ENCODE data around the gene THOC6. TPM values are rescaled to one million over a fixed set of nuclear protein-coding genes. Genes with fewer than 3 reads are reported as not detected.
A peak's percentile ranks its signal among the peaks of the same experiment; 100 is the strongest.

THOC6 gene
- total and polyA plus RNA-seq, 12 donors, result 9.0 to 107 (median 18.7) TPM

DNA sequence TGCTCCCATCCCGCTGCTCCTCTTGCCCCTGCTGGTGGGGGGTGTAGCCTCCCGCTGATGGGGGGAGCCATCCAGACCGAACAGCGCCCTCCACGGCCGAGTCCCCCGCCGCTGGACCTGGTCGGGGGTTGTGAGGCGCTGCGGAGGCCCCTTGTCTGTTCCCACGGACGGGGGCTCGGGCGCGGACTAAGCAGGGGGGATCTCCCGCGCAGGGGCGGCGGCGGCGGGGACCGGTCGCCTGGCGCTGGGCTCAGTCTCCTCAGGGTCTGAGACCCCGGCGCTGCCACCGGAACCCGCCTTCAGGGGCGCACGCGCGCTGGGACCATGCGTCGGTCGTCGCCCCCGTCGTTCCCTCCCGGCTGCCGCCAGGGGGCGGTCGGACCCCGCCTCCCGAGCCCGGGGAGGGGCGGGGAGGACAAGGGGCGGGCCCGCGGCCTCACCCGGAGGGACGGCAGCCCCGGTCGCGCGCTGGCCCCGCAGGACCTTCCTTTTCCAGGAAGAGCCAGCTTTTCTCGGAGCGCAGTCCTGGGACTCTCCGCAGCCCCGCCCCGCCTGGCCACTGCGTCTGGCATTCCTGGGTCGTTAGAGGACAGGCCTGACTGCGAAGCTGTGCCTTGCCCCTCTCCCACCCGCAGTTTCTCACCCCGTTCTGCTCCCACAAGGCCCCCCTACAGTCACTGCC is 35.3 kb downstream of the THOC6 start:
- Histone ChIP-seq H3K27ac (peak overlapping the region in 4 of 5 donors; percentile 30 to 88 (median 66)), H3K36me3 (replicated peaks in 1 of 2) (no peaks in the 10 kb centered on the region), H3K9me3 (replicated peaks in 1 of 3) (no peaks in the 10 kb centered on the region), H3K4me1 (replicated peaks in 1 of 2) (peaks cover 9 to 17% of the 10 kb centered on the region in 2 donors), H3K4me3 (peak overlapping the region in 3 of 4 donors; percentile 22 to 85 (median 78)), H3K27me3 (no peaks in the 10 kb centered on the region)
- peak in 1 of 2 donors; percentile 52 for TF ChIP-seq POLR2A (IDR thresholded peaks at IDR 0.05)
- TF ChIP-seq, protein P1, sequence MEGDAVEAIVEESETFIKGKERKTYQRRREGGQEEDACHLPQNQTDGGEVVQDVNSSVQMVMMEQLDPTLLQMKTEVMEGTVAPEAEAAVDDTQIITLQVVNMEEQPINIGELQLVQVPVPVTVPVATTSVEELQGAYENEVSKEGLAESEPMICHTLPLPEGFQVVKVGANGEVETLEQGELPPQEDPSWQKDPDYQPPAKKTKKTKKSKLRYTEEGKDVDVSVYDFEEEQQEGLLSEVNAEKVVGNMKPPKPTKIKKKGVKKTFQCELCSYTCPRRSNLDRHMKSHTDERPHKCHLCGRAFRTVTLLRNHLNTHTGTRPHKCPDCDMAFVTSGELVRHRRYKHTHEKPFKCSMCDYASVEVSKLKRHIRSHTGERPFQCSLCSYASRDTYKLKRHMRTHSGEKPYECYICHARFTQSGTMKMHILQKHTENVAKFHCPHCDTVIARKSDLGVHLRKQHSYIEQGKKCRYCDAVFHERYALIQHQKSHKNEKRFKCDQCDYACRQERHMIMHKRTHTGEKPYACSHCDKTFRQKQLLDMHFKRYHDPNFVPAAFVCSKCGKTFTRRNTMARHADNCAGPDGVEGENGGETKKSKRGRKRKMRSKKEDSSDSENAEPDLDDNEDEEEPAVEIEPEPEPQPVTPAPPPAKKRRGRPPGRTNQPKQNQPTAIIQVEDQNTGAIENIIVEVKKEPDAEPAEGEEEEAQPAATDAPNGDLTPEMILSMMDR (IDR thresholded peaks at IDR 0.05), result peak; percentile 33 to 97 (median 82)
- intact Hi-C loops (cut with DNase I), result loop anchor here (5.0 to 10.0 kb wide), 3 partner anchors 66 to 116 kb away; no protein-coding TSS in a partner anchor
- 0 to 1% (median 1%) methylated on average over 28 to 66 of the region's 67 CpGs; no CpG with 5 or more reads in 1 of the 4 donors for WGBS, 4 donors
- DNase-seq, result peak; percentile 89 to 96 (median 93)

DNA sequence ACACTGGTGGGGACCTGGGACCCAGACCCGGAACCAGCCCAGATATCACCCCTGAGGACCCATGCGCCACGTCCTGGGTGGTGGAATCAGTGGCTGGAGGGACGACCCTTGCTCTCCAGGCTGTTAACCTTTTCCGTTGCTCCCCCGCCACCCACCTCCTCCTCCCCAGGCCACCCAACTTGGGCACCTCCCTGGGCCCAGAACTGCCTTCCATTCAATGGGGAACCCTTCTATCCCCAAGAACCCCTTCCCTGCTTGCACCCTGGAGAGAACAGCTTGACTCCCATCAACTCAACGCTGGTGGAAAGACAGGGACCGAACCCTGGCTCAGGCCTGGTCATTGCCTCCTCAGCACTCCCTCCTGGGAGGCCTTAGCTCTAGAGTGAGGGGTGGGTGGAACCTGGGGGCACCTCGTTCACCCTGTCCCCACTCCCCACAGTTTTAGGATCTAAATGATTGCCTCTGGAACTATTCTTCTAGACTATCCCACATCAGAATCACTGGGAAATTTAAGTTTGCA is 35.9 kb downstream of the THOC6 start:
- DNase-seq, result no peak
- no peak for TF ChIP-seq POLR2A (IDR thresholded peaks at IDR 0.05)
- TF ChIP-seq, protein P1 (IDR thresholded peaks at IDR 0.05), result no peak
- no peaks in the 10 kb centered on the region for H3K27me3 ChIP-seq
- peak overlapping the region in 4 of 5 donors; percentile 30 to 88 (median 66) for H3K27ac ChIP-seq
- 65 to 70% (median 66%) methylated on average over 5 to 9 of the region's 9 CpGs for WGBS, 4 donors
- no peaks in the 10 kb centered on the region for H3K9me3 ChIP-seq (replicated peaks in 1 of 3)
- intact Hi-C loops (cut with DNase I), result loop anchor here (5.0 to 10.0 kb wide), 3 partner anchors 65 to 115 kb away; no protein-coding TSS in a partner anchor
- H3K36me3 ChIP-seq (replicated peaks in 1 of 2), result no peaks in the 10 kb centered on the region
- peak overlapping the region in 1 of 4 donors; percentile 85 for H3K4me3 ChIP-seq
- peaks cover 9 to 19% of the 10 kb centered on the region in 2 donors for H3K4me1 ChIP-seq (replicated peaks in 1 of 2)

DNA sequence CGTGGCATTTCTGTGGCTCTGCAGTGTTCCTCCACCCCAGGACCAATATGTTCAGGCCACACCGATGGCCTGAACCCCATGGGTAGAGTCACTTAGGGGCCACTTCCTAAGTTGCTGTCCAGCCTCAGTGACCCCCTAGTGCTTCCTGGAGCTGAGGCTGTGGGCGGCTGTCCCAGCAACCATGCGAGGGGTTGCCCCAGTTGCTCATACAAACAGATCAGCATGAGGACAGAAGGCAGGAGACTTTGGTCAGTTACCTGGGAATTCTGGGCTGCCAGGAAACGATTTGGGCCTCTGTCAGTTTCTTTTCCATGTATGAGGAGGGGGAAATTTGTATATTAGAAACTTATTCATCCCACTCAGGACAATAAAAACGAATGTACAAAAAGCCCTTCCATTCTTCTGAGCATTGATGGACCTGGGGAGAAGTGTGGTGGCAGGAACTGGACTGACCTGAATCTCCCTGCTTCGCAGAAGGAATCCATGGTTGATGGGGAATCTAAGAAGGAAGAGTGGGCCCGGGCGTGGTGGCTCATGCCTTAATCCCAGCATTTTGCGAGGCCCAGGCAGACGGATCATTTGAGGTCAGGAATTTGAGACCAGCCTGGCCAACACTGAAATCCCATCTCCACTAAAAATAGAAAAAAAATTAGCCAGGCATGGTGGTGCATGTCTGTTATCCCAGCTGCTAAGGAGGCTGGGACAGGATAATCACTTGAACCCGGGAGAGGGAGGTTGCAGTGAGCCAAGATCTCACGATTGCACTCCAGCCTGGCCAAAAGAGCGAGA is 36.7 kb downstream of the THOC6 start:
- Histone ChIP-seq H3K27ac (peak overlapping the region in 1 of 5 donors; percentile 88), H3K4me1 (replicated peaks in 1 of 2) (peaks cover 9 to 26% of the 10 kb centered on the region in 2 donors), H3K36me3 (replicated peaks in 1 of 2) (no peaks in the 10 kb centered on the region), H3K27me3 (no peaks in the 10 kb centered on the region), H3K4me3 (no peak overlapping the region), H3K9me3 (replicated peaks in 1 of 3) (no peaks in the 10 kb centered on the region)
- intact Hi-C loops (cut with DNase I), result no loop called here
- DNase-seq, result no peak
- 84 to 91% (median 89%) methylated on average over 12 to 14 of the region's 14 CpGs for WGBS, 4 donors
- TF ChIP-seq, protein P1 (IDR thresholded peaks at IDR 0.05), result no peak

DNA sequence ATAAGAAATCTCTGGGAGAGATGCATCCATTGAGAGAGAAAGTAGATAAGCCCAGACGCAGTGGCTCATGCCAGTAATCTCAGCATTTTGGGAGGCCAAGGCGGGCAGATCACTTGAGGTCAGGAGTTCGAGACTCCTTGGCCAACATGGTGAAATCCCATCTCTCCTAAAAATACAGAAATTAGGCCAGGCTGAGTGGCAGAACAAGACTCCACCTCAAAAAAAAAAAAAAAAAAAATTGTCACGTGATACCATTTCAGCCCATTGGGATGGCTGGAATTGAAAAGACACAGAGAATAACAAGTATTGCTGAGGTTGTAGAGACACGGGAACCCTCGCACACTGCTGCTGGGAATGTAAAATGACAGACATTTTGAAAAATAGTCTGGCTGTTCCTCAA is 38.7 kb downstream of the THOC6 start:
- Histone ChIP-seq H3K27ac (no peak overlapping the region), H3K4me3 (no peak overlapping the region), H3K9me3 (replicated peaks in 1 of 3) (no peaks in the 10 kb centered on the region), H3K36me3 (replicated peaks in 1 of 2) (no peaks in the 10 kb centered on the region), H3K27me3 (no peaks in the 10 kb centered on the region), H3K4me1 (replicated peaks in 1 of 2) (peaks cover 9 to 29% of the 10 kb centered on the region in 2 donors)
- intact Hi-C loops (cut with DNase I), result no loop called here
- no peak for TF ChIP-seq POLR2A (IDR thresholded peaks at IDR 0.05)
- TF ChIP-seq, protein P1 (IDR thresholded peaks at IDR 0.05), result no peak
- WGBS, 4 donors, result 80 to 83% (median 81%) methylated on average over 6 of the region's 6 CpGs
- no peak for DNase-seq
